NCI-H1694 treated with DMSO at 0.1 percent for 48 hours (cell line): ENCODE results near the gene ATP7B.

Experiments used
- DNase-seq: peaks from one replicate; lab custom pipeline; 2025; lab: John Stamatoyannopoulos, UW

The ATP7B gene

DNA sequence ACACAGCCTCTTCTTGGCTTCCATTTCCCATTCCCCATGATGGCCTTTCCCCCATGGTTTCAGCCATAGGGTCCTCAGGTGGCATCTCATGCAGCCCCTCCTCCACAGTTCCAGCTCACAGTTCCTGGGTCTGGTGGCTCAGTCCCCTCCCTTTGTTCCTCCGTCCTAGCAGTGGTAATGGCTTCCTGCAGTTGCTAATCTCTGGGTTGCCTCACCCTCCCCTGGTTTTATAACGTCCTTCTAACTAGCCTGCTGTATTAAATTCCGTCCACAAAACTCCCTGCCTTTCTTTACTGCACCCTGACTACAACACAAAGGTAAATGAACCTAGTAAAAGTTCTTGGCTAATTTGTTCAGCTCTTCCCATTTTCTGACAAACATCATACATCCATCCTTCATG is 118.6 kb downstream of the ATP7B start:
- DNase-seq, result no peak

DNA sequence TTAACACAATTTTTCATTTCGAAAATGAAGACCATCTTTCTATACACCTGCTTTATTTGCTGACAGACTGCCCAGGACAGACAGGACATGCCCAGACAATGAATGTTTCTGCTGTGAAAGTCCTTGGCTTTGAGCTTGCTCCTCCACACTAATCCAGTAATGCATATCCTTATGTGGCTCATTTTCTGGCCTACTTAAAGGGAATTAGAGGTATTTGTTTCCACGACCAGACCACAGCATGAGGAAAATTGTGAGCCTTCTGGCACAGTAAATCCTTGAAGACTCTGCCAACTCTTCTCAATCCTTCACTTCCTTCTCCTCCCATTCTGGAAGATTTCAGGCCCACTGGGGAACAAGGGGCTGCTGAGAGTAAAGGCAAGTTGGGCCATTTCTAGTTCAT is 123.8 kb downstream of the ATP7B start:
- DNase-seq, result no peak

DNA sequence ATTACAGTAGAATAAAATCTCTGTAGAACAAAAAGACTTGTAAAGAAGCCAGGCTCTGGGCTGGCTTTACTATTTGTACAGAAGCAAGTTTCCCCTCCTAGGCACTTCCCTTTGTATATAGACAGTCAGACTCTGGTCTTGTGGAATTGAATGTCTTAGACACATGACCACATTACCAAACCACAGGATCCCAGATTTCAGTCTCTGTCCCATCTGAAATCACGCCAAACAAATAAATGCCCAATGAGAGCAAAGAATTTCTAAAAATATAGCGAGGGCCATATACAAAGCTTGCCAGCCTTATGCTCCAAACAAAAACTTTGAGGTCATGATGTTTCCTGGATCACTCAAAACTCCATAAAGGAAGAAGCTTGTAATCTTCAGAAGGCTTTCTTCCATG is 125.6 kb downstream of the ATP7B start:
- DNase-seq, result no peak

DNA sequence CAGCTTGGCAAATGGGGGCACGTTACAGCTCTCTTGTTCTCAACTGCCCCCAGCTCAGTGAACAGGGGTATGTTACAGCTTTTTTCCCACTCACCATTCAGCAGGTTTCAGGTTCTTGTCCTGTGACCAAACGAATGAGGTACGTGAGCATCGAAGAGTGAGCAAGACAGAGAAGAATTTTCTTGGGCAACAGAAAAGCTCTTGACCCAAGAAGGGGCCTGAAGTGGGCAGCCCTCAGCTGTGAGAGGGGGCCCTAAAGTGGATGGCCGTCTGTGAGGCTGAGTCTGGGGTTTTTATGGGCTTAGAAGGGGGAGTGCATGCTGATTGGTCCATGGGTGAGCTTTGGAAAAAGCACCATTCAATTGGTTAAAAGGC is 128.0 kb downstream of the ATP7B start:
- DNase-seq, result no peak
